ENCODE data around the gene TXNRD1.

- TF ChIP-seq POLR2AphosphoS5 (IDR thresholded peaks at IDR 0.05; ENCODE audit: low read depth) (no peak), CTCF (IDR thresholded peaks at IDR 0.05; ENCODE audit: insufficient read depth, low read length) (no peak)
These were observed 143.6 kb downstream of the TXNRD1 start for GRCh38 chr12:104359216-104359615.

Data from HL-60 (cell line).